Adrenal gland (tissue), 12 donors: Measurements from ENCODE around the gene UBQLNL. TPM values are rescaled to one million over a fixed set of nuclear protein-coding genes. Genes with fewer than 3 reads are reported as not detected.

ENCODE experiments used
- DNase-seq, 7 donors: peaks; one replicate each; pipeline ENCODE4 v3.0.0-alpha.2; 2019 to 2020
- H3K27ac ChIP-seq, 5 donors: fragments of 200-600 bp; sonication (generic) in 4 of 5; 1 replicate in 3 of 5; 2 replicates in 2 of 5; pipeline versions ENCODE4 v1.5.1 to v1.8.0; 2016 to 2020; ENCODE audit warnings: mild to moderate bottlenecking in 1 of 5
- H3K27me3 ChIP-seq: fragments of 200-600 bp; 2 replicates; pipeline ENCODE4 v1.8.0; 2021
- H3K36me3 ChIP-seq, 2 donors: fragments of 200-600 bp; replicated peaks in 1 of 2; 1 replicate in 1 of 2; 2 replicates in 1 of 2; pipeline versions ENCODE4 v1.5.1 to v1.8.0; 2018 to 2022
- H3K4me1 ChIP-seq, 2 donors: fragments of 200-600 bp; replicated peaks in 1 of 2; 1 replicate in 1 of 2; 2 replicates in 1 of 2; pipeline versions ENCODE4 v1.5.1 to v1.8.0; 2018 to 2021
- H3K4me3 ChIP-seq, 4 donors: fragments of 200-600 bp; sonication (generic) in 3 of 4; one replicate each; pipeline ENCODE4 v1.5.1; 2016 to 2018
- H3K9me3 ChIP-seq, 3 donors: fragments of 200-600 bp; sonication (generic) in 1 of 3; replicated peaks in 1 of 3; 1 replicate in 2 of 3; 2 replicates in 1 of 3; pipeline versions ENCODE4 v1.5.1 to v1.8.0; 2016 to 2021
- CTCF ChIP-seq, 6 experiments: fragments of 450-650 bp in 4 of 6; fragments of 200-600 bp in 2 of 6; sonication (generic) in 1 of 6; IDR thresholded peaks; 1 replicate in 5 of 6; 2 replicates in 1 of 6; pipeline versions ENCODE4 v1.5.1 to v1.8.0; 2016 to 2021; ENCODE audit warnings: antibody characterized with exemption in 6 of 6, mild to moderate bottlenecking in 2 of 6, moderate library complexity in 1 of 6
- POLR2A ChIP-seq, 2 donors: fragments of 450-650 bp; IDR thresholded peaks; one replicate each; pipeline ENCODE4 v1.6.1; 2017; ENCODE audit warnings: antibody characterized with exemption in 2 of 2, mild to moderate bottlenecking in 2 of 2, moderate library complexity in 1 of 2
- WGBS, 4 donors: extraction: QIAGEN DNeasy Blood & Tissue Kit in 2 of 4; methylation state at CpG; one replicate each; pipeline versions ENCODE4 v1.1.5 to v1.1.7; 2013 to 2017; 5-methylcytosine and 5-hydroxymethylcytosine counted together
- intact Hi-C, 2 donors: fragments of 100-400 bp; cut with DNase I; formaldehyde crosslinking; loops; one replicate each; pipeline versions ENCODE4 v1.14.1 to v1.15.0; 2022 to 2023
- polyA plus RNA-seq, 3 donors: library from polyadenylated mRNA; stranded (reverse); fragments of 200-250 nt in 2 of 3; fragments of 350-450 nt in 1 of 3; fragmentation: Illumina TruSeq in 1 of 3; extraction: RNeasy Lipid Tissue Mini Kit (QIAGEN cat#74804) in 1 of 3; gene quantifications; one replicate each; pipeline ENCODE4 v1.2.3, GENCODE V29; 2013 to 2014
- total RNA-seq, 9 donors: library from RNA; depleted of rRNA in 4 of 9; stranded (reverse); fragments of >200 nt in 4 of 9; fragments of 120-200 nt in 1 of 9; fragmentation: NEBNext Ultra II Directional in 1 of 9; extraction: Animal tissue kit (Norgen Biotek cat#: 25700) in 1 of 9; gene quantifications; one replicate each; pipeline versions ENCODE4 v1.1.0 to v1.2.4, GENCODE V29; 2013 to 2023
- donor health status: healthy with polysubstance abuse.
- donor health status: Bipolar disorder and iron deficiency.
- donor health status: DM: yes; HTN: yes; CAD: no.
- donor health status: DM: no; HTN: no; CAD: no.
- donor health status: DM: no; HTN: no; CAD: no.
- donor health status: DM: yes; HTN: yes; CAD: no.

UBQLNL gene
- total and polyA plus RNA-seq, 12 donors, result 0.26 to 1.4 (median 0.69) TPM; not detected in 1

- TF ChIP-seq POLR2A (IDR thresholded peaks at IDR 0.05) (no peak), CTCF (IDR thresholded peaks at IDR 0.05) (no peak)
- H3K27ac ChIP-seq, result no peak overlapping the region
Observed at GRCh38 chr11:5522308-5522707, 5.8 kb upstream of the UBQLNL start.

GRCh38 chr11:5521540-5521939 is 5.0 kb upstream of the UBQLNL start:
- intact Hi-C loops, result no loop called here
- Histone ChIP-seq H3K4me1 (no peaks in the 10 kb centered on the region), H3K4me3 (no peak overlapping the region), H3K36me3 (no peaks in the 10 kb centered on the region), H3K27ac (no peak overlapping the region), H3K9me3 (no peaks in the 10 kb centered on the region), H3K27me3 (no peaks in the 10 kb centered on the region)
- no peak for DNase-seq
- no peak for TF ChIP-seq POLR2A (IDR thresholded peaks at IDR 0.05)
- TF ChIP-seq CTCF (IDR thresholded peaks at IDR 0.05), result no peak
- 90 to 96% (median 93%) methylated on average over 4 of the region's 4 CpGs for WGBS, 4 donors

More at GRCh38 chr11:5522308-5522707, 5.8 kb upstream of the UBQLNL start:
- no peaks in the 10 kb centered on the region for H3K4me1 ChIP-seq
- intact Hi-C loops, result no loop called here
- H3K27me3 ChIP-seq, result no peaks in the 10 kb centered on the region
- 84 to 96% (median 88%) methylated on average over 2 of the region's 2 CpGs for WGBS, 4 donors
- no peak overlapping the region for H3K4me3 ChIP-seq
- no peaks in the 10 kb centered on the region for H3K9me3 ChIP-seq
- no peaks in the 10 kb centered on the region for H3K36me3 ChIP-seq
- DNase-seq, result no peak

- intact Hi-C loops, result no loop called here
- no peak for DNase-seq
- H3K27me3 ChIP-seq, result no peaks in the 10 kb centered on the region
- H3K27ac ChIP-seq, result no peak overlapping the region
- no peaks in the 10 kb centered on the region for H3K9me3 ChIP-seq
- no peaks in the 10 kb centered on the region for H3K4me1 ChIP-seq
- no peaks in the 10 kb centered on the region for H3K36me3 ChIP-seq
- no peak for TF ChIP-seq CTCF (IDR thresholded peaks at IDR 0.05)
- no peak for TF ChIP-seq POLR2A (IDR thresholded peaks at IDR 0.05)
- H3K4me3 ChIP-seq, result no peak overlapping the region
Observed at GRCh38 chr11:5514841-5515240, 1.7 kb downstream of the UBQLNL start.

GRCh38 chr11:5509803-5510202 is 6.7 kb downstream of the UBQLNL start, which contains the start of gene UBQLN3:
UBQLN3 (minus strand) TSS chr11:5509957; CDS start chr11:5509558, 399 bp downstream.
- Histone ChIP-seq H3K27me3 (no peaks in the 10 kb centered on the region), H3K27ac (no peak within 1 kb of the TSS), H3K9me3 (no peaks in the 10 kb centered on the region), H3K4me1 (no peaks in the 10 kb centered on the region), H3K36me3 (no peaks in the 10 kb centered on the region), H3K4me3 (no peak within 1 kb of the TSS)
- DNase-seq, result no peak
- TF ChIP-seq POLR2A (IDR thresholded peaks at IDR 0.05) (no peak), CTCF (IDR thresholded peaks at IDR 0.05) (no peak)
- intact Hi-C loops, result no loop called here
- WGBS, 4 donors, result 75 to 84% (median 80%) methylated on average over 4 of the region's 4 CpGs
